K562 (cell line): Measurements from ENCODE around the gene IGF1R. TPM values are rescaled to one million over a fixed set of nuclear protein-coding genes. Genes with fewer than 3 reads are reported as not detected.

ENCODE experiments used
- ARID1B ChIP-seq: fragments of 450-650 bp; IDR thresholded peaks from 2 replicates; pipeline ENCODE4 v1.6.1; 2016; ENCODE audit warnings: antibody characterized with exemption, mild to moderate bottlenecking, inconsistent platforms
- ARID2 ChIP-seq: fragments of 450-650 bp; IDR thresholded peaks from 2 replicates; pipeline ENCODE4 v1.6.1; 2017; ENCODE audit warnings: antibody characterized with exemption, mild to moderate bottlenecking
- BCL6 ChIP-seq: fragments of 250-450 bp; sonication (Bioruptor Pico); IDR thresholded peaks from 2 replicates; pipeline ENCODE4 v1.4.0; 2020
- BCOR ChIP-seq: fragments of 450-650 bp; IDR thresholded peaks from 2 replicates; pipeline ENCODE4 v1.6.1; 2016
- CC2D1A ChIP-seq: fragments of 450-650 bp; IDR thresholded peaks from 2 replicates; pipeline ENCODE4 v1.6.1; 2017; ENCODE audit warnings: mild to moderate bottlenecking
- COPS2 ChIP-seq: fragments of 450-650 bp; conservative IDR thresholded peaks from 2 replicates; pipeline ENCODE4 v1.6.1; 2016; ENCODE audit warnings: mild to moderate bottlenecking, moderate library complexity
- PURB ChIP-seq: sonication (generic); formaldehyde crosslinking; IDR thresholded peaks from 2 replicates; pipeline ENCODE4 v1.9.0; 2021; ENCODE audit warnings: low read depth, mild to moderate bottlenecking, missing genetic modification reagents
- RBBP5 ChIP-seq: fragments of 200-600 bp; sonication (generic); IDR thresholded peaks from 2 replicates; pipeline ENCODE4 v1.6.1; 2012; ENCODE audit warnings: borderline replicate concordance, mild to moderate bottlenecking, low read length, control low read depth, inconsistent platforms; ENCODE audit not compliant: insufficient read depth, poor library complexity, severe bottlenecking
- SOX6 ChIP-seq: fragments of 450-650 bp; IDR thresholded peaks from 2 replicates; pipeline ENCODE4 v1.6.1; 2014; ENCODE audit warnings: mild to moderate bottlenecking
- SRSF9 ChIP-seq: fragments of 200-400 bp; formaldehyde crosslinking; IDR thresholded peaks from 2 replicates; pipeline ENCODE4 v1.6.1; 2017; ENCODE audit warnings: low read depth, low read length, borderline replicate concordance
- TBL1XR1 ChIP-seq, 2 experiments: IDR thresholded peaks; 2 replicates each; pipeline ENCODE4 v1.6.1; 2012; ENCODE audit warnings: improper control_type of control experiment in 2 of 2, low read length in 2 of 2, mild to moderate bottlenecking in 1 of 2
- TBP ChIP-seq: optimal IDR thresholded peaks from 2 replicates; pipeline ENCODE3; 2011; ENCODE audit warnings: low read depth, low read length, improper control_type of control experiment
- ZNF143 ChIP-seq: sonication (generic); formaldehyde crosslinking; IDR thresholded peaks from 2 replicates; pipeline ENCODE4 v1.9.0; 2022; ENCODE audit warnings: mild to moderate bottlenecking, missing genetic modification reagents
- ZNF561 ChIP-seq: fragments of 450-650 bp; formaldehyde crosslinking; conservative IDR thresholded peaks from 2 replicates; pipeline ENCODE4 v1.4.0; 2020; ENCODE audit warnings: mild to moderate bottlenecking, moderate library complexity
- polyA plus RNA-seq, 8 experiments: library from polyadenylated mRNA; depleted of rRNA in 4 of 8; stranded (reverse) in 5 of 8; unstranded in 3 of 8; fragments of >200 nt; fragmentation: Nextera tagmentation in 2 of 8; fragmentation: Illumina TruSeq in 1 of 8; extraction: Ambion mirVana in 2 of 8; extraction: Trizol in 1 of 8; gene quantifications; 2 replicates each; pipeline versions ENCODE4 v1.2.1 to v1.2.3, GENCODE V29; 2011 to 2014; ENCODE audit warnings: inconsistent platforms in 1 of 8, missing spikeins in 1 of 8
- total RNA-seq, 7 experiments: library from RNA; depleted of rRNA in 6 of 7; stranded (reverse); fragments of >200 nt in 6 of 7; fragmentation: Illumina TruSeq in 2 of 7; extraction: Trizol in 2 of 7; gene quantifications; 2 replicates each; pipeline versions ENCODE4 v1.2.1 to v1.2.3, GENCODE V29; 2011 to 2021; ENCODE audit warnings: low replicate concordance in 1 of 7
- TF ChIP-seq, protein P1 (sequence below): fragments of 250-450 bp; sonication (Bioruptor Pico); IDR thresholded peaks from 2 replicates; pipeline ENCODE4 v1.5.1; 2021; ENCODE audit warnings: mild to moderate bottlenecking
- TF ChIP-seq, protein P2 (sequence below): fragments of 250-450 bp; sonication (Bioruptor Pico); IDR thresholded peaks from 2 replicates; pipeline ENCODE4 v1.8.0; 2021; ENCODE audit warnings: moderate library complexity, mild to moderate bottlenecking, inconsistent platforms
- TF ChIP-seq, protein P3 (sequence below): sonication (generic); formaldehyde crosslinking; IDR thresholded peaks from 2 replicates; pipeline ENCODE4 v1.8.1; 2023; ENCODE audit warnings: mild to moderate bottlenecking, missing genetic modification reagents
- TF ChIP-seq, protein P4 (sequence below): fragments of 450-650 bp; formaldehyde crosslinking; IDR thresholded peaks from 2 replicates; pipeline ENCODE4 v1.4.0; 2020; ENCODE audit warnings: mild to moderate bottlenecking, mixed read lengths
- TF ChIP-seq, protein P5 (sequence below): sonication (generic); formaldehyde crosslinking; IDR thresholded peaks from 2 replicates; pipeline ENCODE4 v1.8.1; 2023; ENCODE audit warnings: mild to moderate bottlenecking, missing genetic modification reagents
- TF ChIP-seq, protein P6 (sequence below): fragments of 450-650 bp; IDR thresholded peaks from 2 replicates; pipeline ENCODE4 v1.7.0; 2016; ENCODE audit warnings: borderline replicate concordance

The IGF1R gene
- total and polyA plus RNA-seq, 9 of the 15 experiments (the other 6 are each of a cell fraction or from before 2014, with no cell fraction given) = 0.35 to 8.0 (median 1.6) TPM

DNA sequence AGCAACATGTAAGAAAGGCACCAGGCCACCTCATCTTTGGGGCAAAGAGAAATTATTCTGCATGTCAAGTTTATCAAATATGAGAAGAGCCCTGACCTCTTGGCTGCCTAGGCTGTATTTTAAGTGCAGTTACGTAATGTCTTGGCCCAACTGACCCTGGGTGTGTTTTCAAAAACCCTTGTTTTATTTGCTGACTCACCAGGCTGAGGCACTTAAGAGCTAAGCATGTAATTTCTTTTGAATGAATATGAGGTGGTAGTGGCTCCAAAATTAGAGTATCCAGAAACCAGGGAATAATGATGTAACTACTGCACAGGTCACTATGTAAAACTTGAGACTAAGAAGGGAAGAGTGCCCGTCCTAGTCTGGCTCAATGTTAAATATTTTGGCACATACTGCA, 335.0 kb downstream of the IGF1R start (continued):
- TF ChIP-seq, protein P1, sequence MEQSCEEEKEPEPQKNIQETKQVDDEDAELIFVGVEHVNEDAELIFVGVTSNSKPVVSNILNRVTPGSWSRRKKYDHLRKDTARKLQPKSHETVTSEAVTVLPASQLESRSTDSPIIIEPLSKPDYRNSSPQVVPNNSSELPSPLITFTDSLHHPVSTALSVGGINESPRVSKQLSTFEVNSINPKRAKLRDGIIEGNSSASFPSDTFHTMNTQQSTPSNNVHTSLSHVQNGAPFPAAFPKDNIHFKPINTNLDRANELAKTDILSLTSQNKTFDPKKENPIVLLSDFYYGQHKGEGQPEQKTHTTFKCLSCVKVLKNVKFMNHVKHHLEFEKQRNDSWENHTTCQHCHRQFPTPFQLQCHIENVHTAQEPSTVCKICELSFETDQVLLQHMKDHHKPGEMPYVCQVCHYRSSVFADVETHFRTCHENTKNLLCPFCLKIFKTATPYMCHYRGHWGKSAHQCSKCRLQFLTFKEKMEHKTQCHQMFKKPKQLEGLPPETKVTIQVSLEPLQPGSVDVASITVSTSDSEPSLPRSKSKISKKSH (CRISPR knock-in tag) = no peak
- TF ChIP-seq ZNF143 (CRISPR knock-in tag) = no peak
- 0 out of 2 replicates have a peak, but pooled peaks have one; percentile 30 for TF ChIP-seq SOX6
- 0 out of 4 replicates have a peak, but pooled peaks of 1 of the 2 experiments have one; percentile 28 for TF ChIP-seq TBL1XR1 (IDR thresholded peaks at IDR 0.05; ENCODE audit: low read length in 2 of 2)
- TF ChIP-seq BCL6 (CRISPR knock-in tag) = no peak
- no peak for TF ChIP-seq ZNF561
- TF ChIP-seq, protein P2, sequence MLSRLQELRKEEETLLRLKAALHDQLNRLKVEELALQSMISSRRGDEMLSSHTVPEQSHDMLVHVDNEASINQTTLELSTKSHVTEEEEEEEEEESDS (CRISPR knock-in tag) = no peak
- no peak for TF ChIP-seq PURB (CRISPR knock-in tag)
- no peak for TF ChIP-seq ARID2
- TF ChIP-seq, protein P3, sequence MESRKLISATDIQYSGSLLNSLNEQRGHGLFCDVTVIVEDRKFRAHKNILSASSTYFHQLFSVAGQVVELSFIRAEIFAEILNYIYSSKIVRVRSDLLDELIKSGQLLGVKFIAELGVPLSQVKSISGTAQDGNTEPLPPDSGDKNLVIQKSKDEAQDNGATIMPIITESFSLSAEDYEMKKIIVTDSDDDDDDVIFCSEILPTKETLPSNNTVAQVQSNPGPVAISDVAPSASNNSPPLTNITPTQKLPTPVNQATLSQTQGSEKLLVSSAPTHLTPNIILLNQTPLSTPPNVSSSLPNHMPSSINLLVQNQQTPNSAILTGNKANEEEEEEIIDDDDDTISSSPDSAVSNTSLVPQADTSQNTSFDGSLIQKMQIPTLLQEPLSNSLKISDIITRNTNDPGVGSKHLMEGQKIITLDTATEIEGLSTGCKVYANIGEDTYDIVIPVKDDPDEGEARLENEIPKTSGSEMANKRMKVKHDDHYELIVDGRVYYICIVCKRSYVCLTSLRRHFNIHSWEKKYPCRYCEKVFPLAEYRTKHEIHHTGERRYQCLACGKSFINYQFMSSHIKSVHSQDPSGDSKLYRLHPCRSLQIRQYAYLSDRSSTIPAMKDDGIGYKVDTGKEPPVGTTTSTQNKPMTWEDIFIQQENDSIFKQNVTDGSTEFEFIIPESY = no peak
- TF ChIP-seq SRSF9 = no peak
- TF ChIP-seq, protein P4, sequence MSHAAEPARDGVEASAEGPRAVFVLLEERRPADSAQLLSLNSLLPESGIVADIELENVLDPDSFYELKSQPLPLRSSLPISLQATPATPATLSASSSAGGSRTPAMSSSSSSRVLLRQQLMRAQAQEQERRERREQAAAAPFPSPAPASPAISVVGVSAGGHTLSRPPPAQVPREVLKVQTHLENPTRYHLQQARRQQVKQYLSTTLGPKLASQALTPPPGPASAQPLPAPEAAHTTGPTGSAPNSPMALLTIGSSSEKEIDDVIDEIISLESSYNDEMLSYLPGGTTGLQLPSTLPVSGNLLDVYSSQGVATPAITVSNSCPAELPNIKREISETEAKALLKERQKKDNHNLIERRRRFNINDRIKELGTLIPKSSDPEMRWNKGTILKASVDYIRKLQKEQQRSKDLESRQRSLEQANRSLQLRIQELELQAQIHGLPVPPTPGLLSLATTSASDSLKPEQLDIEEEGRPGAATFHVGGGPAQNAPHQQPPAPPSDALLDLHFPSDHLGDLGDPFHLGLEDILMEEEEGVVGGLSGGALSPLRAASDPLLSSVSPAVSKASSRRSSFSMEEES = no peak
- TF ChIP-seq, protein P5, sequence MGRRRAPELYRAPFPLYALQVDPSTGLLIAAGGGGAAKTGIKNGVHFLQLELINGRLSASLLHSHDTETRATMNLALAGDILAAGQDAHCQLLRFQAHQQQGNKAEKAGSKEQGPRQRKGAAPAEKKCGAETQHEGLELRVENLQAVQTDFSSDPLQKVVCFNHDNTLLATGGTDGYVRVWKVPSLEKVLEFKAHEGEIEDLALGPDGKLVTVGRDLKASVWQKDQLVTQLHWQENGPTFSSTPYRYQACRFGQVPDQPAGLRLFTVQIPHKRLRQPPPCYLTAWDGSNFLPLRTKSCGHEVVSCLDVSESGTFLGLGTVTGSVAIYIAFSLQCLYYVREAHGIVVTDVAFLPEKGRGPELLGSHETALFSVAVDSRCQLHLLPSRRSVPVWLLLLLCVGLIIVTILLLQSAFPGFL (CRISPR knock-in tag) = no peak
- TF ChIP-seq TBP = no peak
- no peak for TF ChIP-seq COPS2
- no peak for TF ChIP-seq RBBP5
- TF ChIP-seq, protein P6, sequence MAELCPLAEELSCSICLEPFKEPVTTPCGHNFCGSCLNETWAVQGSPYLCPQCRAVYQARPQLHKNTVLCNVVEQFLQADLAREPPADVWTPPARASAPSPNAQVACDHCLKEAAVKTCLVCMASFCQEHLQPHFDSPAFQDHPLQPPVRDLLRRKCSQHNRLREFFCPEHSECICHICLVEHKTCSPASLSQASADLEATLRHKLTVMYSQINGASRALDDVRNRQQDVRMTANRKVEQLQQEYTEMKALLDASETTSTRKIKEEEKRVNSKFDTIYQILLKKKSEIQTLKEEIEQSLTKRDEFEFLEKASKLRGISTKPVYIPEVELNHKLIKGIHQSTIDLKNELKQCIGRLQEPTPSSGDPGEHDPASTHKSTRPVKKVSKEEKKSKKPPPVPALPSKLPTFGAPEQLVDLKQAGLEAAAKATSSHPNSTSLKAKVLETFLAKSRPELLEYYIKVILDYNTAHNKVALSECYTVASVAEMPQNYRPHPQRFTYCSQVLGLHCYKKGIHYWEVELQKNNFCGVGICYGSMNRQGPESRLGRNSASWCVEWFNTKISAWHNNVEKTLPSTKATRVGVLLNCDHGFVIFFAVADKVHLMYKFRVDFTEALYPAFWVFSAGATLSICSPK = no peak
- TF ChIP-seq BCOR = no peak
- TF ChIP-seq CC2D1A = no peak
- TF ChIP-seq ARID1B = 0 out of 2 replicates have a peak, but pooled peaks have one; percentile 33
